H1 (cell line): ENCODE results near the gene ITPK1. TPM values are rescaled to one million over a fixed set of nuclear protein-coding genes. Genes with fewer than 3 reads are reported as not detected.

ENCODE experiments used
- polyA plus RNA-seq, 7 experiments: library from polyadenylated mRNA; depleted of rRNA in 3 of 7; stranded (reverse) in 5 of 7; unstranded in 2 of 7; fragments of >200 nt in 5 of 7; fragments of 200-250 nt in 2 of 7; gene quantifications; 1 replicate in 5 of 7; 2 replicates in 1 of 7; 4 replicates in 1 of 7; pipeline versions ENCODE4 v1.2.1 to v1.2.3, GENCODE V29; 2011 to 2013; ENCODE audit warnings: missing spikeins in 2 of 7, mixed read lengths in 2 of 7
- total RNA-seq: library from RNA; stranded (reverse); fragmentation: NEBNext Ultra II Directional; extraction: Animal tissue kit (Norgen Biotek cat#: 25700); gene quantifications from 2 replicates; pipeline ENCODE4 v1.2.1, GENCODE V29; 2021
- TF ChIP-seq, protein P1 (sequence below): fragments of 300-600 bp; sonication (generic); IDR thresholded peaks from 2 replicates; pipeline ENCODE4 v1.7.1; 2012; ENCODE audit warnings: low read length, moderate library complexity, mild to moderate bottlenecking, inconsistent platforms; ENCODE audit not compliant: insufficient replicate concordance

The ITPK1 gene
- total and polyA plus RNA-seq, 2 of the 8 experiments (the other 6 are each of a cell fraction or from before 2014, with no cell fraction given), result 108 to 143 TPM

DNA sequence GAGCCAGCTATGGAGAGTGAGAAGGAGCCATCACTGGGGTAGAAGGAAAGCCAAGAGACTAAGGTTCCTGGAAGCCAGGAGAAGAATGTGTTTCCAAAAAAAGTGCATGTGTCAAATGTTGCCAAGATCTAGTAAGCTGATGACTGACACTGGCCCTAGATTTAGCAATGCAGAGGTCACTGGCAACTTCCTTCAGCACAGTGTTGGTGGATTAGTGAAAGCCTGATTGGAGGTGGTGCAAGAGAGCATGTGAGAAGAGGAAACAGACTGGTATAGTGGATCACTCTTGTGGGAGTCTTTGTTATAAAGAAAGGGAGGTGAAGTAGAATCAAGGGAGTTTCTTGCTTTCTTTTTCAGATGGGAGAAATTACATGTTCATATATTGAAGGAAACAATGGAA is 226.8 kb downstream of the ITPK1 start (continued):
- TF ChIP-seq, protein P1, sequence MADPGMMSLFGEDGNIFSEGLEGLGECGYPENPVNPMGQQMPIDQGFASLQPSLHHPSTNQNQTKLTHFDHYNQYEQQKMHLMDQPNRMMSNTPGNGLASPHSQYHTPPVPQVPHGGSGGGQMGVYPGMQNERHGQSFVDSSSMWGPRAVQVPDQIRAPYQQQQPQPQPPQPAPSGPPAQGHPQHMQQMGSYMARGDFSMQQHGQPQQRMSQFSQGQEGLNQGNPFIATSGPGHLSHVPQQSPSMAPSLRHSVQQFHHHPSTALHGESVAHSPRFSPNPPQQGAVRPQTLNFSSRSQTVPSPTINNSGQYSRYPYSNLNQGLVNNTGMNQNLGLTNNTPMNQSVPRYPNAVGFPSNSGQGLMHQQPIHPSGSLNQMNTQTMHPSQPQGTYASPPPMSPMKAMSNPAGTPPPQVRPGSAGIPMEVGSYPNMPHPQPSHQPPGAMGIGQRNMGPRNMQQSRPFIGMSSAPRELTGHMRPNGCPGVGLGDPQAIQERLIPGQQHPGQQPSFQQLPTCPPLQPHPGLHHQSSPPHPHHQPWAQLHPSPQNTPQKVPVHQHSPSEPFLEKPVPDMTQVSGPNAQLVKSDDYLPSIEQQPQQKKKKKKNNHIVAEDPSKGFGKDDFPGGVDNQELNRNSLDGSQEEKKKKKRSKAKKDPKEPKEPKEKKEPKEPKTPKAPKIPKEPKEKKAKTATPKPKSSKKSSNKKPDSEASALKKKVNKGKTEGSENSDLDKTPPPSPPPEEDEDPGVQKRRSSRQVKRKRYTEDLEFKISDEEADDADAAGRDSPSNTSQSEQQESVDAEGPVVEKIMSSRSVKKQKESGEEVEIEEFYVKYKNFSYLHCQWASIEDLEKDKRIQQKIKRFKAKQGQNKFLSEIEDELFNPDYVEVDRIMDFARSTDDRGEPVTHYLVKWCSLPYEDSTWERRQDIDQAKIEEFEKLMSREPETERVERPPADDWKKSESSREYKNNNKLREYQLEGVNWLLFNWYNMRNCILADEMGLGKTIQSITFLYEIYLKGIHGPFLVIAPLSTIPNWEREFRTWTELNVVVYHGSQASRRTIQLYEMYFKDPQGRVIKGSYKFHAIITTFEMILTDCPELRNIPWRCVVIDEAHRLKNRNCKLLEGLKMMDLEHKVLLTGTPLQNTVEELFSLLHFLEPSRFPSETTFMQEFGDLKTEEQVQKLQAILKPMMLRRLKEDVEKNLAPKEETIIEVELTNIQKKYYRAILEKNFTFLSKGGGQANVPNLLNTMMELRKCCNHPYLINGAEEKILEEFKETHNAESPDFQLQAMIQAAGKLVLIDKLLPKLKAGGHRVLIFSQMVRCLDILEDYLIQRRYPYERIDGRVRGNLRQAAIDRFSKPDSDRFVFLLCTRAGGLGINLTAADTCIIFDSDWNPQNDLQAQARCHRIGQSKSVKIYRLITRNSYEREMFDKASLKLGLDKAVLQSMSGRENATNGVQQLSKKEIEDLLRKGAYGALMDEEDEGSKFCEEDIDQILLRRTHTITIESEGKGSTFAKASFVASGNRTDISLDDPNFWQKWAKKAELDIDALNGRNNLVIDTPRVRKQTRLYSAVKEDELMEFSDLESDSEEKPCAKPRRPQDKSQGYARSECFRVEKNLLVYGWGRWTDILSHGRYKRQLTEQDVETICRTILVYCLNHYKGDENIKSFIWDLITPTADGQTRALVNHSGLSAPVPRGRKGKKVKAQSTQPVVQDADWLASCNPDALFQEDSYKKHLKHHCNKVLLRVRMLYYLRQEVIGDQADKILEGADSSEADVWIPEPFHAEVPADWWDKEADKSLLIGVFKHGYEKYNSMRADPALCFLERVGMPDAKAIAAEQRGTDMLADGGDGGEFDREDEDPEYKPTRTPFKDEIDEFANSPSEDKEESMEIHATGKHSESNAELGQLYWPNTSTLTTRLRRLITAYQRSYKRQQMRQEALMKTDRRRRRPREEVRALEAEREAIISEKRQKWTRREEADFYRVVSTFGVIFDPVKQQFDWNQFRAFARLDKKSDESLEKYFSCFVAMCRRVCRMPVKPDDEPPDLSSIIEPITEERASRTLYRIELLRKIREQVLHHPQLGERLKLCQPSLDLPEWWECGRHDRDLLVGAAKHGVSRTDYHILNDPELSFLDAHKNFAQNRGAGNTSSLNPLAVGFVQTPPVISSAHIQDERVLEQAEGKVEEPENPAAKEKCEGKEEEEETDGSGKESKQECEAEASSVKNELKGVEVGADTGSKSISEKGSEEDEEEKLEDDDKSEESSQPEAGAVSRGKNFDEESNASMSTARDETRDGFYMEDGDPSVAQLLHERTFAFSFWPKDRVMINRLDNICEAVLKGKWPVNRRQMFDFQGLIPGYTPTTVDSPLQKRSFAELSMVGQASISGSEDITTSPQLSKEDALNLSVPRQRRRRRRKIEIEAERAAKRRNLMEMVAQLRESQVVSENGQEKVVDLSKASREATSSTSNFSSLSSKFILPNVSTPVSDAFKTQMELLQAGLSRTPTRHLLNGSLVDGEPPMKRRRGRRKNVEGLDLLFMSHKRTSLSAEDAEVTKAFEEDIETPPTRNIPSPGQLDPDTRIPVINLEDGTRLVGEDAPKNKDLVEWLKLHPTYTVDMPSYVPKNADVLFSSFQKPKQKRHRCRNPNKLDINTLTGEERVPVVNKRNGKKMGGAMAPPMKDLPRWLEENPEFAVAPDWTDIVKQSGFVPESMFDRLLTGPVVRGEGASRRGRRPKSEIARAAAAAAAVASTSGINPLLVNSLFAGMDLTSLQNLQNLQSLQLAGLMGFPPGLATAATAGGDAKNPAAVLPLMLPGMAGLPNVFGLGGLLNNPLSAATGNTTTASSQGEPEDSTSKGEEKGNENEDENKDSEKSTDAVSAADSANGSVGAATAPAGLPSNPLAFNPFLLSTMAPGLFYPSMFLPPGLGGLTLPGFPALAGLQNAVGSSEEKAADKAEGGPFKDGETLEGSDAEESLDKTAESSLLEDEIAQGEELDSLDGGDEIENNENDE, result no peak
